ENCODE data around the gene GRIN2D.

The GRIN2D gene

DNA sequence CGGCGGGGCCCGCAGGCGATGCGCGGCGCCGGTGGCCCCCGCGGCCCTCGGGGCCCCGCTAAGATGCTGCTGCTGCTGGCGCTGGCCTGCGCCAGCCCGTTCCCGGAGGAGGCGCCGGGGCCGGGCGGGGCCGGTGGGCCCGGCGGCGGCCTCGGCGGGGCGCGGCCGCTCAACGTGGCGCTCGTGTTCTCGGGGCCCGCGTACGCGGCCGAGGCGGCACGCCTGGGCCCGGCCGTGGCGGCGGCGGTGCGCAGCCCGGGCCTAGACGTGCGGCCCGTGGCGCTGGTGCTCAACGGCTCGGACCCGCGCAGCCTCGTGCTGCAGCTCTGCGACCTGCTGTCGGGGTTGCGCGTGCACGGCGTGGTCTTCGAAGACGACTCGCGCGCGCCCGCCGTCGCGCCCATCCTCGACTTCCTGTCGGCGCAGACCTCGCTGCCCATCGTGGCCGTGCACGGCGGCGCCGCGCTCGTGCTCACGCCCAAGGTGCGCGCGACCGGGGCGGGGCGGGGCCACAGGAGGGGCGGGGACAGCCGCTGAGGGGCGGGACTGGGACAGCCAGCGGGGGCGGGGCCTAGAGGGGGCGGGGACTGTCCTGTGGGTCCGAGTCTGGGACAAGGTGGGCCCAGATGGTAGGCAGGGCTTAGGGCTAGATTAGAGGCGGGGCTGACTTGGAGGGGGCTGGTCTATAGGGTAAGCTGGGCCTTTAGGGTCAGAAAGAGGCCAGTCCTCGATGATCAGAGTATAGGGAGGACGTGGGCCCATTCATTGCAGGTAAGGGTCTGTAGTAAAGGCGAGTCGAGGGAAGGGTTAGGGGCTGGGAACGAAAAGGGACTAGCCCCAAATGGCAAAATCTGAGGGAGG lies 5.1 kb downstream of the GRIN2D start:
- peak; percentile 84 to 94 for DNase-seq

DNA sequence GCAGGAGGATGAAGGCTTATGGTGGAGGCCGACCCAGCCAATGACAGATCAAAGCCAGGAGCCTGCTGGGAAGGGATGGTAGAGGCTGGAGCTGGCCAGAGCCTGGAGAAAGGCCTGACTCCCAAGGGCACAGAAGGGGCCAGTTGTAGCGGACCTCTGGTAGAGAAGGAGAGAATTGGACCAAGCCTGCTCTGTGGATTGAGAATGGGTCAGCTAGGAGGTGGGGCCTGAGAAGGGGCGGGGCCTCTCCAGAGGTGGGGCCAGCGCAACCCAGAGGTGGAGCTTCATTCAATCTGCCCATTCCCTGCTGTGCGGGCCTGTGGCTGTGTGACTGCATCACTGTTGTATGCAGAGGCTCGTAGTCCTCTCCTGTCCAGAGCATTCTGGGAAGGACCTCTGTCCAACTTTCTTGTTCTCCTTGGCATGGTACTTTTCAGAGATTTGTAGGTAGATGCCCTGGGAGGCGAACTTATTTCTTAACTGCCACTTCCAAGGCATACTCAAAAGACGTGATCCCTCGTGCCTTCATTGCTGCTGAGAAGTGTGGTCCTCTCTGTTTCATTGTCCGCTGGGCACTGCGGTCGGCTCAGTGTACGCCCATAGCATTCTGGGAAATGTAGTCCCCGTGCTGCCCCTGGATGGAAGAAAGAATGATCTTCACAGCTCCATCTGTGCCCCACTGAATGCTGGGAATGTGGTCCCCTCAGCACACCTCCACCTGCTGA lies 6.7 kb downstream of the GRIN2D start:
- peak; percentile 83 to 87 for DNase-seq

DNA sequence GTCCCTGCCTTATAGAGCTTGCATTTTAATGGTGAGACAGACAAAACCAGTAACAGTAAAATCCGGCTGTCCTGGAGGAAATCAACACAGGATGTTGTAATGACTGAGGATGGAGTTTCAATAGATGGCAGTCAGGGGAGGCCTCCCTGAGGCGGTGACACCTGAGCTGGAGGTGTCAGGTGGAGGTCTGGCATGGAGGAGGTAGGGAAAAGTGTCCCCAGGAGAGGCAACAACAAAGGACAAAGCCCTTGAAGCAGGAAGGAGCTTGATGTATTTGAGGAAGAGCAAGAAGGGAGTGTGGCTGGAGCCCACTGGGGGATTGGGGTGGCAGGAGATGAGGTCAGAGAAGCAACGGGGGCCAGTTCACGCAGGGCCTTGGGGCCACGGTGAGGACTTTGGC lies 7.8 kb downstream of the GRIN2D start:
- no peak for DNase-seq

DNA sequence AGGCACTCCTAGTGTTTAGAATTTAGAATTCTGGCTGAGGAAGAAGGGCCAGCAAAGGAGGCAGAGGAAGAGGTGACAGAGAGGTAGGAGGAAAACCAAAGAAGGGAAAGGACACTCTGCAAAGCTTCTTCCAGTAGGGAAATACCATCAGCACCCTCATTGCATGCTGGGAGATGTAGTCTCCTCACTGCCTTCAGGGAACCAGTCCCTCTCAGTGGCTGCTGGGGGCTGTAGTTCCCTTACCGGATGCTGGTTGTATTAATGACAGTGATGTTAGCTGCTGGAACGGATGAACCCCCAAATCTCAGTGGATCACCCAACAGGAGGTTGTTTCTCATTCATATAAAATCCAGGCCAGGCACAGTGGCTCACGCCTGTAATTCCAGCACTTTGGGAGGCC lies 10.1 kb downstream of the GRIN2D start:
- DNase-seq, result peak; percentile 44 to 69

DNA sequence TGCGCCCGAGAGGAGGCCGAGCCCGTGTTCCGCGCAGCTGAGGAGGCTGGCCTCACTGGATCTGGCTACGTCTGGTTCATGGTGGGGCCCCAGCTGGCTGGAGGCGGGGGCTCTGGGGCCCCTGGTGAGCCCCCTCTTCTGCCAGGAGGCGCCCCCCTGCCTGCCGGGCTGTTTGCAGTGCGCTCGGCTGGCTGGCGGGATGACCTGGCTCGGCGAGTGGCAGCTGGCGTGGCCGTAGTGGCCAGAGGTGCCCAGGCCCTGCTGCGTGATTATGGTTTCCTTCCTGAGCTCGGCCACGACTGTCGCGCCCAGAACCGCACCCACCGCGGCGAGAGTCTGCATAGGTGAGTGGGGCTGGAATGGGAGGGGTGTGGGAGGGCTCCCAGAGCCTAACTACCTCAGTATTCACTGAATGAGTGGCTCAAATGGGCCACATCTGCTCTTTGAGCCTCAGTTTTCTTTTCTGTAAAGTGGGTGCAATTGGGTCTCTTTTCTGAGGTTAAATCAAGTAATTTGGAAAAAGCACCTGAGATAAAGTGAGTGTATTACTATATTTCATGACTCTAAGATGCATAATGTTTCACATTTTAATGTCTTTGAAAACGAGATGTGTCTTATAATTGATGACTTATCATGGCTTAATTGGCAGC lies 11.7 kb downstream of the GRIN2D start:
- DNase-seq, result no peak

DNA sequence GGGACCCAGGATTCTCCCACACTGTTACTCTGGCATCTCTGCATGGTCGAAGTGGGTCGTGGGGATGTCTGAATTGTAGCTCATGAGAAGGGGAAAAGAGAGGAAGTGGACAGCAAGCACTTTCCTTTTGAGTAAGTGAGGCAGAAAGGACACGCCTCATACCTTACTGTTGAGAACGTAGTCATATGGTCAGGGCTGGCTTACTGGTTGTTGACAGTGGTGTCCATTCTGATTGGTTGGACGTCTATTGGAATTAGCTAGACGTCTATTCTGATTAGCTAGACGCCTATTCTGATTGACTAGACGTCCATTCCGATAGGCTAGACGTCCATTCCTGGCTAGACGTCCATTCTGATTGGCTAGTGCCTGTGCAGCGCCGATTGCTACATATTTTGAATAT lies 12.4 kb downstream of the GRIN2D start:
- DNase-seq, result no peak

DNA sequence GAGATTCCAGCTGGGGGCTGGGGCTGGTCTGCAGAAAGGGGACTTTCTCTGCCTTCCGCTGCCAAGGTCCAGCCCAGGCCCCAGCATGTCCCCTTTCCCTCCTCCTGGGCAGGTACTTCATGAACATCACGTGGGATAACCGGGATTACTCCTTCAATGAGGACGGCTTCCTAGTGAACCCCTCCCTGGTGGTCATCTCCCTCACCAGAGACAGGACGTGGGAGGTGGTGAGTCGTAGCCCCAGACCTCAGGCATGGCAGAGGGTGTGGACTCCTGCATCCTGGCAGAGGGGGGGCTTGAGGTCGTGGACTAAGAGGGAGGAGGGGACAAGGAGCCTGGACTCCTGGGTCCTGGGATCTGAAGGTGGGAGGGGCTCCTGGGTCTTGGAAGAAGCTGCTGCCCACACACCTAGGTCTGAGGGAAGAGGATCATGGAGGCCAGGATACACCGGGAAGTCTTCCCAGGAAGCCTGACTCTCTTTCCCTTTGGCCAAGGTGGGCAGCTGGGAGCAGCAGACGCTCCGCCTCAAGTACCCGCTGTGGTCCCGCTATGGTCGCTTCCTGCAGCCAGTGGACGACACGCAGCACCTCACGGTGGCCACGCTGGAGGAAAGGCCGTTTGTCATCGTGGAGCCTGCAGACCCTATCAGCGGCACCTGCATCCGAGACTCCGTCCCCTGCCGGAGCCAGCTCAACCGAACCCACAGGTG lies 20.6 kb downstream of the GRIN2D start:
- DNase-seq, result no peak

DNA sequence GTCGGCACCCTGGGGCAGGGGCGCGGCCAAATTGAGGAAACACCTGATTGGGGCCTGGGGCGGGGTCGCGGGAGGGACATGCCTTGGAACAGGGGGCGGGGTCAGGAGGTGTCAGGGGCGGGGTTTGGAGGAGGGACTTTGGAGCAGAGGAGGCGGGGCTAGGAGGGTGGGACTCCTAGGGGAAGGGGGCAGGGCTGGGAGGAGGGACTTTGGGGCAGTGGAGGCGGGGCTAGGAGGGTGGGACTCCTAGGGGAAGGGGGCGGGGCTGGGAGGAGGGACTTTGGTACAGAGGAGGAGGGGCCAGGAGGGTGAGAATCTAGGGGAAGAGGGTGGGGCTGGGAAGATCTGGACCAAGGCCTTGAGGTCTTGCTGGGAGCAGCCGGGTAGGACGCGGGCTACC lies 21.9 kb downstream of the GRIN2D start:
- DNase-seq, result peak in 1 of 2 experiments; percentile 39

DNA sequence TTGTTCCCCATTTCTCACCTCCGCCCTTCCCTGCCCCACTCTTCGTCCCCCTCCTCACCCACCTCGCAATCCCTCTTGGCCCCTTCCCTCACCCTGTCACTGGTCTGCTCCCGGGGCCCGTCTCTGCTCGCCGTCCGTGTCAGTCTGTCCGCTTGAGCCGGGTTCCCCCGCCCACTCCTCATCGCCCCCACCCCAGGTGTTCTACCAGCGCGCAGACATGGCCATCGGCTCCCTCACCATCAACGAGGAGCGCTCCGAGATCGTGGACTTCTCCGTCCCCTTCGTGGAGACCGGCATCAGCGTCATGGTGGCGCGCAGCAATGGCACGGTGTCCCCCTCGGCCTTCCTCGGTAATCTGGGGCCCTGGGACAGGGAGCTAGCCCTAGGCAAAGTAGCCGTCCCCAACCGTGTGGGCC lies 22.3 kb downstream of the GRIN2D start:
- DNase-seq, result no peak

DNA sequence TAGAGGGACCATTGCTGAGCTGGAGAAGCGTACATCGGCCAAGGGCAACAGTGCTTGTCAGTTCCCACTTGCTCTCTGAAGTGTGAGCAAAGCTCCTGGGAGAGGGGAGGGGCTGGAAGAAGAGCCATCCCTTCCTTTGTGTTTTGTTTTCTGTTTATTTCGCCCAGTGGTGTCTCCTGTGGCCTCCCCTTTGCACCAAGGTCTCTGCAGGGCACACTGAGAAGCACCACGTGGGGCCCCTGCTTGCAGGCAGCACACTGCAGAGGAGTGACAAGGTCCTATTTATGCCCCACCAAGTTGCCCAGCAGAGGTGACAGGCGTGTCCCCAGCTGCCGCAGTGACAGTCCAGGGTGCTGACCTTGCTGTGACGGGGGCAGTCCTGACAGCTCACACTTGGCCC lies 24.0 kb downstream of the GRIN2D start:
- no peak for DNase-seq

DNA sequence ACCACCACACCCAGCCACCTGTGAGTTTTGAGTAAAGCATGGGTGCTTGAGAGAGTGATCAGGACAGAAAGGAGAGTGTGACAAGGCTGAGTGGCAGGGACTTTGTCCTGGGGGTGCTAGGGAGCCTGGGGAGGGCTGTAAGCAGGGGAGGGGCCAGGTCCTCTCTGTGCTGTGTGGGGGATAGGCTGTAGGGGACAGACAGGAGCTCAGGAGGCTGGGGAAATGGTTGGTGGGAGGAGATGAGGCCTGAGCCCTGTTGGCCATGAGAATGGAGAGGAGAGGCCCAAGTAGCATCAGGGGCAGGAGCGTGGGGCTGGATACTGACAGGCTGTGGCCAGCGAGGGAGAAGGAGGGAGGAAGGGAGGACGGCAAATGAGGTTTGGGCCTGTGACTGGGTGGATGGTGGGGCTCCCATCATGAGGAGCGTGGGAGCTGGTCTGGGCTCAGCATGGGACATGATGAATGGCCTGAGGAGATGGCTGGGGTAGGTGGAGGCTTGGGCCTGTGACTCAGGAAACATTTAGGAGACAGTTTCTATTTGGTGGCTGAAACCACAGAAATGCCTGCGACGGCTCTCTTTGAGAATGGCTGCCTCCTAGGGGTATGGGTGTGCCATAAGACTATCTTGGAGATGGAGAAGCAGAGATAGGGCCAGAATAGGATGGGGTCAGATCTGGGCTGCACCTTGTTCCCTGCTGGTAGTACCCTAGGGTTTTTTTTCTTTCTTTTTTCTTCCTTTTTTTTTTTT lies 25.0 kb downstream of the GRIN2D start:
- DNase-seq, result no peak

DNA sequence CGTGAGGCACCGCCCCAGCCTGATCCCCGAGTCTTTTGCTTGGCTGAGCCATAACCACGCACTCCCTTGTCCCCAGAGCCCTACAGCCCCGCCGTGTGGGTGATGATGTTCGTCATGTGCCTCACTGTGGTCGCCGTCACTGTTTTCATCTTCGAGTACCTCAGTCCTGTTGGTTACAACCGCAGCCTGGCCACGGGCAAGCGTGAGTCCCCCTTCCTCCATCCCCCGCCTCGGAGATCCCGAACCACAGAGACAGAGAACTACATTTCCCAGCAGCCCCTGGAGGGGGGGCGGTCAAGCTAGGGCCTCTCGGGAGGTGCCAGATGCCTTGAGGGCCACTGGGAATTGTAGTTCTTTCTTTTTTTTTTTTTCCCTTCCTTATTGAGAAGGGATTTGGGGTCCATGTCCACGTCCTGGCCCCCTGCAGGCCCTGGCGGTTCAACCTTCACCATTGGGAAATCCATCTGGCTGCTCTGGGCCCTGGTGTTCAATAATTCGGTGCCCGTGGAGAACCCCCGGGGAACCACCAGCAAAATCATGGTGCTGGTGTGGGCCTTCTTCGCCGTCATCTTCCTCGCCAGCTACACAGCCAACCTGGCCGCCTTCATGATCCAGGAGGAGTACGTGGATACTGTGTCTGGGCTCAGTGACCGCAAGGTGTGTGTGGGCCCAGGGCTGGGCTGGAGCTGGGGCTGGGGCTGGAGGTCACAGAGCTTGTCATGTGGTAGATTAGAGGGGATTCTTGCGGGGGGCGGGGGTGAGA lies 25.9 kb downstream of the GRIN2D start:
- peak; percentile 86 to 87 for DNase-seq

DNA sequence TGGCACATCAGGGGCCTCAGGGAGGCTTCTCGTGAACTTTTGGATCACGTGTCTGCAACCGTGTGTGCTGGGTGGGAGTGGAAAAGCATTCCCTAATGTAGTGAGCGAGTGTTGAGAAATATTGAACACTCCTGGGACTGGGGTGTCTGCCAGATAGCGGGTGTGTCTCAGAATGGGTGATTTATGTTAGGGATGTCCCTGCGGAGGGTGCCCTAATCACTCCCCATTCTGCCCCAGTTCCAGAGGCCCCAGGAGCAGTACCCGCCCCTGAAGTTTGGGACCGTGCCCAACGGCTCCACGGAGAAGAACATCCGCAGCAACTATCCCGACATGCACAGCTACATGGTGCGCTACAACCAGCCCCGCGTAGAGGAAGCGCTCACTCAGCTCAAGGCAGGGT lies 28.1 kb downstream of the GRIN2D start:
- DNase-seq, result no peak

DNA sequence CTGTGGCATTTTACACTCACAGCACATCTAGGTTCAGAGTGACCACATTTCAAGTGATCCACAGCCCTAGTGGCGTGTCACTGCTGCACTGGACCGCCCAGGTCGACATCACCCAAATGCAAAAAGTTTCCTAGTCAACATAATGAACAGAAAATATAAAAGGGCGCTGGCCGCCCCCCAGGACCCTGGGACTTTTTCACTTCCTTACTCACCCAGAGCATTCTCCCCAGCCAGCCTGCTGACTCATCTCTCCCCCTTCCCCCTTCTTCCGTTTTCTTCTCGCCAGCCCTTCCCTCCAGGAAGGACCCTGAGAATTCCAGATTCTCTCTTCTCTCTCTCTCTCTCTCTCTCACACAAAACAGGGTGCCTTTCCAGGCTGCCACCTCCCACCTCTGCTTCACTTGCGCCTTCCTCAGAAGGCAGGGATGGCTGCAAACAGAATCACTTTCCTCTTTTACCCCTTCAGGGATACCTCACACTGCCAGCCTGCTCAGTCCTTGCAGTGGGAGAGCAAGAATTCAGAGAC lies 31.3 kb downstream of the GRIN2D start:
- no peak for DNase-seq

DNA sequence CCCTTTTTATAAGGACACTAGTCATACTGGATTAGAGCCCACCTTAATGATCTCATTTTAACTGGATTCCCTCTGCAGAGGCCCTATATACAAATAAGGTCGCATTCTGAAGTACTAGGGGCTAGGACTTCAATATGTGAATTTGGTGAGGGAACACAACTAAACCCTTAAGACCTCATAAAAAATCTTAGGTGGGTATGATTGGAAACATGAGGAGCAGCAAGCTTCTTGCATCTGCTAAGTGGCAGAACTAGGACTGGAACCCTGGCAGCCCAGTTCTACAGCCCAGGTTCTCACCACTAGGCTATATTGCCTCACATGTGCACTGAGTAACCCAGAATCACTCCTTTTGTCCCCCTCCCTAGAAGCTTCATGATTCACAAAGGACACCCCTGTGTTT lies 35.2 kb downstream of the GRIN2D start:
- no peak for DNase-seq

DNA sequence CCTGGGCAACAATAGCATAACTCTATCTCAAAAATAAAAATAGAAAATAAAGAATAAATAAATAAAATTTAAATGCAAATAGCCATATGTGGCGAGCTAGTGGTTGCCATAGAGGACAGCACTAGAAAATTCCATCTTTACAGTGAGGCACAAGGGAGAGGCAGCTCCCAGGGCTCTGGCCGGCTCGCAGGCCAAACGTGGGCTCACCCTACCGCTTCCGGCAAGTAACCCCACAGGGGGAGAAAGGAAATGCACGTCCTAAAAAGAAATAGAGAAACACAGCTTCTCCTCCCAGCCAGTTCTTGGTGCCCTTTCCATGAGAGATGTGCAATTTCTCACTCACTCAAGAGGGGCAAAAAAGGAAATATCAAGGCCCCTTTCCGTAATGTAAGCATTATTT lies 39.9 kb downstream of the GRIN2D start:
- DNase-seq, result no peak

DNA sequence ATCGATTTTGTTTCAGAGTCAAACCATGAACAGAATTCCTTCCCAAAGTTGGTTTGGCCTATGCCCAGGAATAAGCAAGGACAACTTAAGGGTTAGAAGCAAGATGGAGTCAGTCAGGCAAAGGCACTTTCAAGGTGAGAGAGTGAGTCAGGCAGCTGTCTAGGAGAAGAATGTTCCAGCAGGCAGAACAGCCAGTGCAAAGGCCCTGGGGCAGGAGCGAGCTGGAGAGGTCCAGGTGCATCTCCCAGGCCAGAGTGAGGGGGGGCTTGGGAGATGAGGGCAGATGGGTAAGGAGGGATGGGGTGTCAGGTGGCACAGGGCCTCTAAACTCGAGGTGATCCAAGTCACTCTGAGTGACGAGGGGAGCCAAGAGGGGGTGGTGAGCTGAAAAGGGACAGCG lies 43.1 kb downstream of the GRIN2D start:
- no peak for DNase-seq

DNA sequence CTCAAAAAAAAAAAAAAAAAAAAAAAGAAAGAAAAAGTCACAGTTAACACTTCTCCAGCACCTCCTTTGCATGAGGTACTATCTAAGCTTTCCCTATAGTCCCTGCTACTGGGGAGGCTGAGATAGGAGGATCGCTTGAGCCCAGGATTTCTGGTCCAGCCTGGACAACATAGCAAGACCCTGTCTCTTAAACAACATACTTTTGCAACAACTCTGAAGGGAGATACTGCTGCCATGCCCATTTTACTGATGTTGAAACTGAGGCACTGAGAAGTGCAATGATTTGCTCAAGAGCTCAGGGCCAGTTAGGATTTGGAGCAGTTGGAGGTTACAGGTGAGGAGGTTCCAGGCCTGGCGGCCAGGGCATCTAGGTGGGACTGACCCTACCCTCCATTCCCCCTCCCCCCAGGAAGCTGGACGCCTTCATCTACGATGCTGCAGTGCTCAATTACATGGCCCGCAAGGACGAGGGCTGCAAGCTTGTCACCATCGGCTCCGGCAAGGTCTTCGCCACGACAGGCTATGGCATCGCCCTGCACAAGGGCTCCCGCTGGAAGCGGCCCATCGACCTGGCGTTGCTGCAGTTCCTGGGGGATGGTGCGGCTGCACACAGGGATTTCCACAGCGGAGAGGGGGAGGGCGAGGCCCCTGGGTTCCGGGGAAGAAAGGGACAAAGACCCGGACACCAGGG lies 48.0 kb downstream of the GRIN2D start:
- no peak for DNase-seq

DNA sequence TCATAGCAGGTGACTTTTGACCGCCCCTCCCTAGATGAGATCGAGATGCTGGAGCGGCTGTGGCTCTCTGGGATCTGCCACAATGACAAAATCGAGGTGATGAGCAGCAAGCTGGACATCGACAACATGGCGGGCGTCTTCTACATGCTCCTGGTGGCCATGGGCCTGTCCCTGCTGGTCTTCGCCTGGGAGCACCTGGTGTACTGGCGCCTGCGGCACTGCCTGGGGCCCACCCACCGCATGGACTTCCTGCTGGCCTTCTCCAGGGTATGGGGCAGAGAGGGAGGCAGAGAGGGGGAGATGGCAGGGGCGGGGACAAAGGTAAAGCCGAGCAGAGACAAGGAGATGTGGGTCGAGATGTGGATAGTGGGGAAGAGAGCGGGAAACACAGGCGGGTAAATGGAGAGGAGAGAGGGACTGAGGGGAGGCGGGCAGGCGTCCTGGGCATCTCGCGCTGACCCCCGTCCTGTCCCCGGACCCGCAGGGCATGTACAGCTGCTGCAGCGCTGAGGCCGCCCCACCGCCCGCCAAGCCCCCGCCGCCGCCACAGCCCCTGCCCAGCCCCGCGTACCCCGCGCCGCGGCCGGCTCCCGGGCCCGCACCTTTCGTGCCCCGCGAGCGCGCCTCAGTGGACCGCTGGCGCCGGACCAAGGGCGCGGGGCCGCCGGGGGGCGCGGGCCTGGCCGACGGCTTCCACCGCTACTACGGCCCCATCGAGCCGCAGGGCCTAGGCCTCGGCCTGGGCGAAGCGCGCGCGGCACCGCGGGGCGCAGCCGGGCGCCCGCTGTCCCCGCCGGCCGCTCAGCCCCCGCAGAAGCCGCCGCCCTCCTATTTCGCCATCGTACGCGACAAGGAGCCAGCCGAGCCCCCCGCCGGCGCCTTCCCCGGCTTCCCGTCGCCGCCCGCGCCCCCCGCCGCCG lies 48.9 kb downstream of the GRIN2D start:
- no peak for DNase-seq

DNA sequence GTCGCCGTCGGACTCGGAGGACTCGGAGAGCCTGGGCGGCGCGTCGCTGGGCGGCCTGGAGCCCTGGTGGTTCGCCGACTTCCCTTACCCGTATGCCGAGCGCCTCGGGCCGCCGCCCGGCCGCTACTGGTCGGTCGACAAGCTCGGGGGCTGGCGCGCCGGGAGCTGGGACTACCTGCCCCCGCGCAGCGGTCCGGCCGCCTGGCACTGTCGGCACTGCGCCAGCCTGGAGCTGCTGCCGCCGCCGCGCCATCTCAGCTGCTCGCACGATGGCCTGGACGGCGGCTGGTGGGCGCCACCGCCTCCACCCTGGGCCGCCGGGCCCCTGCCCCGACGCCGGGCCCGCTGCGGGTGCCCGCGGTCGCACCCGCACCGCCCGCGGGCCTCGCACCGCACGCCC lies 49.8 kb downstream of the GRIN2D start:
- no peak for DNase-seq

Data from NCI-H1930 (cell line).